ENCODE results near the gene TJP3.

Gene TJP3

GRCh38 chr19:3733549-3734309 is 25.5 kb downstream of the TJP3 start:
- peaks cover 7% of the 10 kb centered on the region for H3K4me1 ChIP-seq (ENCODE audit: insufficient read depth, insufficient read length)
- TF ChIP-seq YY1 (IDR thresholded peaks at IDR 0.05; ENCODE audit: insufficient read depth, insufficient read length), result no peak
- TF ChIP-seq SUZ12 (IDR thresholded peaks at IDR 0.05; ENCODE audit: extremely low read depth, insufficient read depth, insufficient read length), result no peak
- no peak for TF ChIP-seq ZNF274 (IDR thresholded peaks at IDR 0.05; ENCODE audit: low read depth, low read length)
- no peak overlapping the region for H3K4me3 ChIP-seq (ENCODE audit: insufficient read length, low read depth)
- no peaks in the 10 kb centered on the region for H3K36me3 ChIP-seq (ENCODE audit: insufficient read depth, insufficient read length, low read length)
- H3K27me3 ChIP-seq (ENCODE audit: insufficient read depth, insufficient read length), result no peaks in the 10 kb centered on the region
- no peak overlapping the region for H3K9ac ChIP-seq (ENCODE audit: insufficient read length, low read depth)
- no peaks in the 10 kb centered on the region for H3K9me3 ChIP-seq (ENCODE audit: insufficient read depth, low read length)
- no peak for DNase-seq (ENCODE audit: low read depth, low spot score)

GRCh38 chr19:3734310-3734600 is 26.1 kb downstream of the TJP3 start:
- Histone ChIP-seq H3K27me3 (ENCODE audit: insufficient read depth, insufficient read length) (no peaks in the 10 kb centered on the region), H3K4me3 (ENCODE audit: insufficient read length, low read depth) (no peak overlapping the region), H3K36me3 (ENCODE audit: insufficient read depth, insufficient read length, low read length) (no peaks in the 10 kb centered on the region), H3K4me1 (ENCODE audit: insufficient read depth, insufficient read length) (peaks cover 7% of the 10 kb centered on the region), H3K9ac (ENCODE audit: insufficient read length, low read depth) (no peak overlapping the region), H3K9me3 (ENCODE audit: insufficient read depth, low read length) (no peaks in the 10 kb centered on the region)
- TF ChIP-seq YY1 (IDR thresholded peaks at IDR 0.05; ENCODE audit: insufficient read depth, insufficient read length) (no peak), ZNF274 (IDR thresholded peaks at IDR 0.05; ENCODE audit: low read depth, low read length) (no peak), SUZ12 (IDR thresholded peaks at IDR 0.05; ENCODE audit: extremely low read depth, insufficient read depth, insufficient read length) (no peak)
- no peak for DNase-seq (ENCODE audit: low read depth, low spot score)

GRCh38 chr19:3736106-3736724 is 28.0 kb downstream of the TJP3 start:
- H3K9ac ChIP-seq (ENCODE audit: insufficient read length, low read depth), result no peak overlapping the region
- no peaks in the 10 kb centered on the region for H3K9me3 ChIP-seq (ENCODE audit: insufficient read depth, low read length)
- TF ChIP-seq ZNF274 (IDR thresholded peaks at IDR 0.05; ENCODE audit: low read depth, low read length) (no peak), YY1 (IDR thresholded peaks at IDR 0.05; ENCODE audit: insufficient read depth, insufficient read length) (no peak), SUZ12 (IDR thresholded peaks at IDR 0.05; ENCODE audit: extremely low read depth, insufficient read depth, insufficient read length) (no peak)

GRCh38 chr19:3737487-3738205 is 29.5 kb downstream of the TJP3 start:
- Histone ChIP-seq H3K36me3 (ENCODE audit: insufficient read depth, insufficient read length, low read length) (no peaks in the 10 kb centered on the region), H3K27me3 (ENCODE audit: insufficient read depth, insufficient read length) (no peaks in the 10 kb centered on the region), H3K9me3 (ENCODE audit: insufficient read depth, low read length) (no peaks in the 10 kb centered on the region), H3K9ac (ENCODE audit: insufficient read length, low read depth) (no peak overlapping the region), H3K4me3 (ENCODE audit: insufficient read length, low read depth) (no peak overlapping the region), H3K4me1 (ENCODE audit: insufficient read depth, insufficient read length) (no peaks in the 10 kb centered on the region)
- no peak for DNase-seq (ENCODE audit: low read depth, low spot score)
- TF ChIP-seq ZNF274 (IDR thresholded peaks at IDR 0.05; ENCODE audit: low read depth, low read length) (no peak), SUZ12 (IDR thresholded peaks at IDR 0.05; ENCODE audit: extremely low read depth, insufficient read depth, insufficient read length) (no peak), YY1 (IDR thresholded peaks at IDR 0.05; ENCODE audit: insufficient read depth, insufficient read length) (no peak)

More at GRCh38 chr19:3736106-3736724, 28.0 kb downstream of the TJP3 start:
- Histone ChIP-seq H3K27me3 (ENCODE audit: insufficient read depth, insufficient read length) (no peaks in the 10 kb centered on the region), H3K36me3 (ENCODE audit: insufficient read depth, insufficient read length, low read length) (no peaks in the 10 kb centered on the region), H3K4me1 (ENCODE audit: insufficient read depth, insufficient read length) (no peaks in the 10 kb centered on the region), H3K4me3 (ENCODE audit: insufficient read length, low read depth) (no peak overlapping the region)
- no peak for DNase-seq (ENCODE audit: low read depth, low spot score)

GRCh38 chr19:3738477-3739220 is 30.5 kb downstream of the TJP3 start:
- Histone ChIP-seq H3K9ac (ENCODE audit: insufficient read length, low read depth) (no peak overlapping the region), H3K36me3 (ENCODE audit: insufficient read depth, insufficient read length, low read length) (no peaks in the 10 kb centered on the region), H3K4me3 (ENCODE audit: insufficient read length, low read depth) (no peak overlapping the region), H3K27me3 (ENCODE audit: insufficient read depth, insufficient read length) (no peaks in the 10 kb centered on the region), H3K9me3 (ENCODE audit: insufficient read depth, low read length) (no peaks in the 10 kb centered on the region), H3K4me1 (ENCODE audit: insufficient read depth, insufficient read length) (no peaks in the 10 kb centered on the region)
- TF ChIP-seq YY1 (IDR thresholded peaks at IDR 0.05; ENCODE audit: insufficient read depth, insufficient read length) (no peak), ZNF274 (IDR thresholded peaks at IDR 0.05; ENCODE audit: low read depth, low read length) (no peak), SUZ12 (IDR thresholded peaks at IDR 0.05; ENCODE audit: extremely low read depth, insufficient read depth, insufficient read length) (no peak)
- no peak for DNase-seq (ENCODE audit: low read depth, low spot score)

- no peaks in the 10 kb centered on the region for H3K36me3 ChIP-seq (ENCODE audit: insufficient read depth, insufficient read length, low read length)
- no peaks in the 10 kb centered on the region for H3K27me3 ChIP-seq (ENCODE audit: insufficient read depth, insufficient read length)
- TF ChIP-seq ZNF274 (IDR thresholded peaks at IDR 0.05; ENCODE audit: low read depth, low read length) (no peak), SUZ12 (IDR thresholded peaks at IDR 0.05; ENCODE audit: extremely low read depth, insufficient read depth, insufficient read length) (no peak), YY1 (IDR thresholded peaks at IDR 0.05; ENCODE audit: insufficient read depth, insufficient read length) (no peak)
- no peak overlapping the region for H3K4me3 ChIP-seq (ENCODE audit: insufficient read length, low read depth)
- no peak for DNase-seq (ENCODE audit: low read depth, low spot score)
- no peaks in the 10 kb centered on the region for H3K4me1 ChIP-seq (ENCODE audit: insufficient read depth, insufficient read length)
- H3K9ac ChIP-seq (ENCODE audit: insufficient read length, low read depth), result no peak overlapping the region
- no peaks in the 10 kb centered on the region for H3K9me3 ChIP-seq (ENCODE audit: insufficient read depth, low read length)
Observed at GRCh38 chr19:3740431-3740830, 32.2 kb downstream of the TJP3 start.
